Stimulated activated CD4-positive, alpha-beta T cell treated with anti-CD3 and anti-CD28 coated beads, Interleukin-4, amount 100 ng/mL, for 4 hours (primary cell): ENCODE data around the gene BCAT1.
A peak's percentile ranks its signal among the peaks of the same experiment; 100 is the strongest.

Experiments
- DNase-seq, 2 experiments: peaks; one replicate each; pipeline ENCODE4 v3.0.0-alpha.2; 2020

BCAT1 gene

GRCh38 chr12:24798335-24798734, 150.6 kb downstream of the BCAT1 start:
- DNase-seq, result no peak

GRCh38 chr12:24797901-24798300, 151.0 kb downstream of the BCAT1 start:
- DNase-seq, result no peak

- DNase-seq, result no peak
Observed at GRCh38 chr12:24796876-24797275, 152.0 kb downstream of the BCAT1 start.

GRCh38 chr12:24795699-24796347, 153.1 kb downstream of the BCAT1 start:
- DNase-seq, result peak in 1 of 2 experiments; percentile 8

GRCh38 chr12:24791622-24792021, 157.3 kb downstream of the BCAT1 start:
- DNase-seq, result no peak

- DNase-seq, result no peak
Observed at GRCh38 chr12:24788886-24789285, 160.0 kb downstream of the BCAT1 start.

- no peak for DNase-seq
Observed at GRCh38 chr12:24780697-24781368, 168.1 kb downstream of the BCAT1 start.

- DNase-seq, result no peak
Observed at GRCh38 chr12:24778486-24779304, 170.2 kb downstream of the BCAT1 start.

- no peak for DNase-seq
Observed at GRCh38 chr12:24777359-24777758, 171.5 kb downstream of the BCAT1 start.

- DNase-seq, result no peak
Observed at GRCh38 chr12:24776861-24777260, 172.0 kb downstream of the BCAT1 start.

- DNase-seq, result no peak
Observed at GRCh38 chr12:24775073-24775472, 173.8 kb downstream of the BCAT1 start.

GRCh38 chr12:24773996-24774395, 174.9 kb downstream of the BCAT1 start:
- no peak for DNase-seq

- DNase-seq, result no peak
Observed at GRCh38 chr12:24772813-24773212, 176.1 kb downstream of the BCAT1 start.

- no peak for DNase-seq
Observed at GRCh38 chr12:24770821-24771220, 178.1 kb downstream of the BCAT1 start.

- DNase-seq, result no peak
Observed at GRCh38 chr12:24770334-24770733, 178.6 kb downstream of the BCAT1 start.

- DNase-seq, result no peak
Observed at GRCh38 chr12:24769682-24770081, 179.2 kb downstream of the BCAT1 start.

GRCh38 chr12:24768415-24768814, 180.5 kb downstream of the BCAT1 start:
- no peak for DNase-seq

GRCh38 chr12:24767016-24767415, 181.9 kb downstream of the BCAT1 start:
- DNase-seq, result no peak

- no peak for DNase-seq
Observed at GRCh38 chr12:24764712-24765111, 184.2 kb downstream of the BCAT1 start.

GRCh38 chr12:24760606-24761378, 188.1 kb downstream of the BCAT1 start:
- no peak for DNase-seq

- DNase-seq, result no peak
Observed at GRCh38 chr12:24760162-24760561, 188.7 kb downstream of the BCAT1 start.
